ENCODE measurements around the gene GON7.
"Not testable (repeated sequence)": the region's sequence is repeated elsewhere in the genome, so short reads cannot be mapped to it uniquely, and the experiment has no call there.

Gene GON7

GRCh38 chr14:93199031-93199430 lies 7.8 kb downstream of the GON7 start:
- DNase-seq (ENCODE audit: low spot score), result no peak

DNA sequence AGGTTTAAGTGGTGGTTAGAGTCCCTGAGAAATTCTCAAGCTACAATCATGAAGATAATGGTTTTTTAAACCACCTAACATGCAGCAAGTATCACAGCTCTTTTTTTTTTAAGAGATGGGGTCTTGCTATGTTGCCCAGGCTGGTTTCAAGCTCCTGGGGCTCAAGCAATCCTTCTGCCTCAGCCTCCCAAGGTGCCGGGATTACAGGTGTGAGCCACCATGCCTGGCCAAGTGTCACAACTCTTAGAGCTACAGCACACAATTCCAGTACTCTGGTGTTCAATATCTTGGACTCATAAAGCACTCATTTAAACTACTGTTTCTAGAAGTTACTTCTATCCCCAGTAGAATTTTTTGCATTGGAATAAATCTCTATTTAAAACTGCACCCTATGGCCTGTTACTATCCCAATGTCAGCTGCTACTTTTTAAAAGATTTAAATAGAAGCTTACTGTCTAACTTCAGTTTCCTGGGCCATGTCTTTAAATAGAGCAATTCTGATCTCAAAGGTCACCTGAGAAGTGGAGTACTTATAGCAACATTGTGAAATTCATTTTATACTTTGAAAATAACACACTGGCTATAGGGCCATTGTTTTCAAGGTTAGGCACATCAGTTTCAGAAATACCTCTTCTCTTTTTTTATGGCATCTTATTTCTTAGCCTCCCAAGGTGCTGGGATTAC lies 11.4 kb downstream of the GON7 start:
- no peak for DNase-seq (ENCODE audit: low spot score)

DNA sequence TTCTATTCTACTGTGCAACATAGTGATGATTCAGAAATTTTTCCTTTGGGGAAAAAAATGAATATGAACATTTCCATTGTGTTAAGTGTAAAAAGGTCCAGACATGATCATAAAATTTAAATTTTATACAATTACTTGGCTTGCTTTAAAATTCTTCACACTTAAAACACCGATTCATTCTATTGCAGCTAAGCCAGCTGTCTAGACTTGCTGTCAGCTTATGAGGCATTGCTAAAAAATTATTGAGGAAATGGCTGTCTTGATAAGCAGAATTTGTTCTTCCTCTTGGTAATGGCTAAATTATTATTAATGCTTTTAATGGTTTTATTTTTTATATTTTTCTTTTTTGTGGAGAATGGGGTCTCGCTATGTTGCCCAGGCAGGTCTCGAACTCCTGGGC lies 19.9 kb downstream of the GON7 start:
- no peak for DNase-seq (ENCODE audit: low spot score)

DNA sequence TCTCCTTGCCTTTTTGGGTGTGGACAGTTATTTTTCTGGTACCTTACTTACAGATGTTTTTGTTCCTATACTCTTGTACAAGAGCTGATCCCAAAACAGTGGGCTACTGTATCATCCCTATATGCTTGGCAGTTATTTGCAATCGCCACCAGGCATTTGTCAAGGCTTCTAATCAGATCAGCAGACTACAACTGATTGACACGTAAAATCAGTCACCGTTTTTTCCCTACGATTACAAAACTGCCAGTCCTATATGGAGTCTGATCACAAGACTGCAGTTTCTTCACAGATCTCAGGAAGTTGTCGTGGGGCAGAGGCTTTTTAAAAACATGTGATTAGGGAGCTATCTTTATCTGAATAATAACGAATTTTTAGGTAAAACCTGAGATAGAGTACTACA lies 20.4 kb downstream of the GON7 start:
- no peak for DNase-seq (ENCODE audit: low spot score)

DNA sequence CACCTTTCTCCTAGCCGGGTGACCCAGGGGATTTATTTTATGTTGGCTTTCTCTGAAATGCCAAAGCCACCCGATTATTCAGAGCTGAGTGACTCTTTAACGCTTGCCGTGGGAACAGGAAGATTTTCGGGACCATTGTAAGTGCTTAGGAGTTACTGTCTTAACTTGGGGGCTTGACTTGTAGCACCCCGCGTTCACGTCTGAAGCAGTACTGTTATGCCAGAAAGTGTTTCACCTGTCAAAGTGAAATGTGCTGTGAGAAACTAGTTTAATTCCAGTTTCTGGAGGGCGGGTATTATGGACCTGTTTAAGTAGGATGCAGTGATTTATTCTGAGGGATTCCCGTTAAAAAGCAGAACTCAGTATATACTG lies 21.5 kb downstream of the GON7 start:
- no peak for DNase-seq (ENCODE audit: low spot score)

- peak; percentile 91 for DNase-seq (ENCODE audit: low spot score)
Measured at GRCh38 chr14:93184391-93185348, 22.2 kb downstream of the GON7 start, which contains the start of the genes LYSET and MOAP1. TSS of gene LYSET (plus strand) at chr14:93185317. CDS start at chr14:93185406, 89 bp downstream. TSS of gene MOAP1 (minus strand) at chr14:93184897. CDS start at chr14:93184242, 655 bp downstream.

GRCh38 chr14:93183596-93184317 lies 23.1 kb downstream of the GON7 start:
- DNase-seq (ENCODE audit: low spot score), result no peak

- no peak for DNase-seq (ENCODE audit: low spot score)
Measured at GRCh38 chr14:93175492-93175891, 31.4 kb downstream of the GON7 start.

DNA sequence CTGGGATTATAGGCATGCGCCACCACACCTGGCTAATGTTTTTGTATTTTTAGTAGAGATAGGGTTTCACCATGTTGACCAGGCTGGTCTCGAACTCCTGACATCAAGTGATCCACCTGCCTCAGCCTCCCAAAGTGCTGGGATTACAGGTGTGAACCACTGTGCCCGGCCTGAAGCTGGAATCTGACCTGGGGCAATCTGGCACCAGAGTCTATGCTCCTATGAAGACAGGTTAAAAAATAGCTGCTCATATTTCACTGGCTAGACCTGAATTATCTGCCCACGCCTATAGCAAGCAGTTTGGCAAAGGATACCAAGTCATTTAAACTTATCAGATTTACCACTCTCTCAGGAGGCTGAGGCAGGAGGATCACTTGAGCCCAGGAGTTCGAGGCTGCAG lies 32.1 kb downstream of the GON7 start:
- DNase-seq (ENCODE audit: low spot score), result not testable (repeated sequence)

- DNase-seq (ENCODE audit: low spot score), result no peak
Measured at GRCh38 chr14:93173943-93174395, 32.9 kb downstream of the GON7 start.

- no peak for DNase-seq (ENCODE audit: low spot score)
Measured at GRCh38 chr14:93171376-93171775, 35.5 kb downstream of the GON7 start.

DNA sequence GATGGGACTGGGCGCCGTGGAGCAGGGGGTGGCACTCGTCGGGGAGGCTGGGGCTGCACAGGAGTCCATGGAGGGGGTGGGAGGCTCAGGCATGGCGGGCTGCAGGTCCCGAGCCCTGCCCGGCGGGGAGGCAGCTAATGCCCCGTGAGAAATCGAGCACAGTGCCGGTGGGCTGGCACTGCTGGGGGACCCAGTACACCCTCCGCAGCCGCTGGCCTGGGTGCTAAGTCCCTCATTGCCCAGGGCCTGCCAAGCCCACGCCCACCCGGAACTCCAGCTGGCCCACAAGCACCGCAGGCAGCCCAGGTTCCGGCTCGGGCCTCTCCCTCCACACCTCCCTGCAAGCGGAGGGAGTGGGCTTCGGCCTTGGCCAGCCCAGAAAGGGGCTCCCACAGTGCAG lies 36.7 kb downstream of the GON7 start:
- not testable (repeated sequence) for DNase-seq (ENCODE audit: low spot score)

GRCh38 chr14:93169619-93170018 lies 37.2 kb downstream of the GON7 start:
- not testable (repeated sequence) for DNase-seq (ENCODE audit: low spot score)

DNA sequence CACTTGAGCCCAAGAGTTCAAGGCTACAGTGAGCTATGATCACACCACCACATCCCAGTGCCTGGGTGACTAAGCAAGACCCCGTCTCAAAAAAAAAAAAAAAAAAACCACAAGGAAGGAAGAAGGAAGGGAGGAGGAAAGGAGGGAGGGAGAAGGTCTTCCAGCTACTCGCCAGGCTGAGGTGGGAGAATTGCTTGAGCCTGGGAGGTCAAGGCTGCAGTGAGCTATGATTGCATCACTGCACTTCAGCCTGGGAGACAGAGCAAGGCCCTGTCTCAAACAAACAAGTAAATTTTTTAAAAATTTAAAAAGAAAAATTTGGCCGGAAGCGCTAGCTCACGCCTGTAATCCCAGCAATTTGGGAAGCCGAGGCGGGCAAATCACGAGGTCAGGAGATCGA lies 38.3 kb downstream of the GON7 start:
- DNase-seq (ENCODE audit: low spot score), result not testable (repeated sequence)

DNA sequence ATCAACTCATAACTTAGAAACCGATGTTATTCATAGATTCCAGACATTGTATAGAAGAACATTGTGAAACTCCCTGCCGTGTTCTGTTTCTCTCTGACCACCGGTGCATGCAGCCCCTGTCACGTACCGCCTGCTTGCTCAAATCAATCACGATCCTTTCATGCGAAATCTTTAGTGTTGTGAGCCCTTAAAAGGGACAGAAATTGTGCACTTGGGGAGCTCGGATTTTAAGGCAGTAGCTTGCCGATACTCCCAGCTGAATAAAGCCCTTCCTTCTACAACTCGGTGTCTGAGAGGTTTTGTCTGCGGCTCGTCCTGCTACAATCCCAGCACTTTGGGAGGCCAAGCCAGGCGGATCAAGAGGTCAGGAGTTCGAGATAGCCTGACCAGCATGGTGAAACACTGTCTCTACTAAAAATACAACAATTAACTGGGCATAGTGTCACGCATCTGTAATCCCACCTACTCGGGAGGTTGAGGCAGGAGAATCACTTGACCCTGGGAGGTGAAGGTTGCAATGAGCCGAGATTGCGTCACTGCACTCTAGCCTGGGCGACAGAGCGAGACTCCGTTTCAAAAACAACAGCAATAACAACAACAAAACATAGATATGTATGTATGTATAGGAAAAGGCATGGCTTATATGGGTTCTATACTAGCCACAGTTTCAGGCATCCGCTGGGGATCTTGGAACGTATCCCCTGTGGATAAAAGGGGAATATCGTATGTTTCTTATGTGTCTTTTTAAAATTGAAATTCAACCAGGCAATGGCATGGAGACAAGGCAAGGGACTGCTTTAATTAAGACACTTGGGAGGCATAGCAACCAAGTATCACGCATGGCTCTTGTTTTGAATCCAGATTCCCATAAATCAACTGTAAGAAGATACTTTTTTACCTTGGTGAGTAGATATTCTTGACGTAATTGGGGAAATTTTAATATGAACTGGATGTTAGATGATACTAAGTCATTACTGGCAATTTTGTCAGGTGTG lies 41.3 kb downstream of the GON7 start:
- not testable (repeated sequence) for DNase-seq (ENCODE audit: low spot score)

DNA sequence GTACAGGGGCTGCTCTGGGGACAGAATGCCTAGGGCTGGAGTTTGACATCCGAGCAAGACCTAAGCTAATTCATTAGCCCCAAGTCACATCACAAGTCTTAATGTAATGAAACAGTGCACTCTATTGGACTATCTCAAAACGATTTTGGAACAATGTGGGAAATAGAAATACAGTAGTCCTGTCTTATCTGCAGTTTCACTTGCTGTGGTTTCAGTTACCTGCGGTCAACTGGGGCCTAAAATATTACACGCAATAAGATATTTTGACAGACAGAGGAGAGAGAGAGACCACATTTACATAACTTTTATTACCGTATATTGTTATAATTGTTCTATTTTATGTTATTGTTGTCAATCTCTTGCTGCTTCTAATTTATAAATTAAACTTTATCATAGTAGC lies 43.3 kb downstream of the GON7 start:
- no peak for DNase-seq (ENCODE audit: low spot score)

- no peak for DNase-seq (ENCODE audit: low spot score)
Measured at GRCh38 chr14:93161411-93161940, 45.4 kb downstream of the GON7 start.

DNA sequence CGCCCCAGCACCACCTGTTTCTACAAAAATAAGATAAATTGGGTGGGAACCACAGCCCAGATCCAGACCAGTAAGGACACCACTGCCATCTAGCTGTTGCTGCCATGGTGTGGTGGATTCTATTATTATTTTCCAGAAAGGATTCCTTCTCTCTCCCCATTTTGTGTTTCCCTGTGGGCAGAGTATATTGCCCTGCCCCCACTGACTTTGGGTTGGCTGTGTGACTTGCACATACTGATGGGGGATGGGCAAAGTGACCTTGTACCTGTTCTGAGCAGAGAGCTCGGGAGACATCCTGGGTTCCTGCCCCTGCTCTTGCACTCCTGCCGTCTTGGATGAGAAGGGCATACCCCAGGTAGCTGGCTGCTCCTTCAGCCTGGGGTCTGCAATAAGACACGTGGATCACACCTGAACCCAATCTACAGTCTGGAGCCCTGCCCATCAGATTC lies 46.5 kb downstream of the GON7 start:
- no peak for DNase-seq (ENCODE audit: low spot score)

GRCh38 chr14:93159625-93160352 lies 47.1 kb downstream of the GON7 start:
- DNase-seq (ENCODE audit: low spot score), result not testable (repeated sequence)

GRCh38 chr14:93158349-93158748 lies 48.5 kb downstream of the GON7 start:
- not testable (repeated sequence) for DNase-seq (ENCODE audit: low spot score)
